Superior temporal gyrus (tissue), 1 donor: ENCODE results near the gene HNRNPU.

Experiments used
- DNase-seq: peaks from one replicate; pipeline ENCODE4 v3.0.0-alpha.2; 2016; ENCODE audit errors: extremely low spot score

HNRNPU gene

GRCh38 chr1:244862699-244863490 lies 1.4 kb downstream of the HNRNPU start:
- peak; percentile 92 for DNase-seq

- peak; percentile 42 for DNase-seq
These were observed 2.0 kb downstream of the HNRNPU start for GRCh38 chr1:244862354-244862698.

GRCh38 chr1:244861683-244862082 lies 2.7 kb downstream of the HNRNPU start:
- peak; percentile 13 for DNase-seq

GRCh38 chr1:244860914-244861610 lies 3.3 kb downstream of the HNRNPU start:
- peak; percentile 18 for DNase-seq

GRCh38 chr1:244860078-244860477 lies 4.3 kb downstream of the HNRNPU start:
- no peak for DNase-seq

GRCh38 chr1:244858357-244858756 lies 6.0 kb downstream of the HNRNPU start:
- DNase-seq, result peak; percentile 7

- DNase-seq, result no peak
These were observed 6.6 kb downstream of the HNRNPU start for GRCh38 chr1:244857761-244858160.

GRCh38 chr1:244854865-244855578 lies 9.3 kb downstream of the HNRNPU start:
- DNase-seq, result no peak

GRCh38 chr1:244854166-244854565 lies 10.2 kb downstream of the HNRNPU start:
- DNase-seq, result peak; percentile 11

GRCh38 chr1:244852694-244853093 lies 11.6 kb downstream of the HNRNPU start:
- no peak for DNase-seq

GRCh38 chr1:244851546-244852231 lies 12.7 kb downstream of the HNRNPU start:
- DNase-seq, result no peak

GRCh38 chr1:244850896-244851295 lies 13.4 kb downstream of the HNRNPU start:
- DNase-seq, result no peak

- no peak for DNase-seq
These were observed 14.1 kb downstream of the HNRNPU start for GRCh38 chr1:244850099-244850852.

- peak; percentile 5 for DNase-seq
These were observed 15.0 kb downstream of the HNRNPU start for GRCh38 chr1:244849189-244849866.

GRCh38 chr1:244846653-244847052 lies 17.7 kb downstream of the HNRNPU start:
- DNase-seq, result peak; percentile 10

GRCh38 chr1:244844155-244845121 lies 19.9 kb downstream of the HNRNPU start:
- no peak for DNase-seq

GRCh38 chr1:244843148-244843978 lies 21.0 kb downstream of the HNRNPU start:
- no peak for DNase-seq

- DNase-seq, result peak; percentile 15
These were observed 22.9 kb downstream of the HNRNPU start for GRCh38 chr1:244841273-244841927.
